GM13977 (cell line): ENCODE results near the gene GTF2E1.

Experiments
- DNase-seq: peaks from one replicate; pipeline ENCODE4 v3.0.0; 2012; ENCODE audit warnings: low spot score
- CTCF ChIP-seq: IDR thresholded peaks from 2 replicates; pipeline ENCODE4 v1.5.1; 2012; ENCODE audit warnings: mild to moderate bottlenecking, control low read depth; ENCODE audit not compliant: insufficient read depth; ENCODE audit errors: extremely low read depth, missing control alignments
- in situ Hi-C: fragments of 300-500 bp; cut with MboI; formaldehyde crosslinking; loops from one replicate; pipeline ENCODE4 v1.12.0; 2022; ENCODE audit warnings: low sequenced_read_pairs, low pct_unique_long_range_greater_than_20kb, mixed read lengths, inconsistent platforms; ENCODE audit not compliant: unreplicated experiment

The GTF2E1 gene

GRCh38 chr3:120800625-120801024 lies 58.1 kb downstream of the GTF2E1 start:
- no peak for TF ChIP-seq CTCF

GRCh38 chr3:120801484-120801883 lies 58.9 kb downstream of the GTF2E1 start:
- in situ Hi-C loops, result no loop called here
- DNase-seq, result no peak
- no peak for TF ChIP-seq CTCF

More at GRCh38 chr3:120800625-120801024, 58.1 kb downstream of the GTF2E1 start:
- no peak for DNase-seq
- in situ Hi-C loops, result no loop called here

GRCh38 chr3:120802916-120803315 lies 60.4 kb downstream of the GTF2E1 start:
- TF ChIP-seq CTCF, result no peak
- DNase-seq, result no peak
- in situ Hi-C loops, result no loop called here

GRCh38 chr3:120816728-120817127 lies 74.2 kb downstream of the GTF2E1 start:
- DNase-seq, result no peak
- in situ Hi-C loops, result no loop called here

GRCh38 chr3:120820748-120821147 lies 78.2 kb downstream of the GTF2E1 start:
- no peak for DNase-seq
- no peak for TF ChIP-seq CTCF
- in situ Hi-C loops, result no loop called here

More at GRCh38 chr3:120816728-120817127, 74.2 kb downstream of the GTF2E1 start:
- no peak for TF ChIP-seq CTCF

- no peak for TF ChIP-seq CTCF
- in situ Hi-C loops, result no loop called here
Measured at GRCh38 chr3:120821426-120821825, 78.9 kb downstream of the GTF2E1 start.

GRCh38 chr3:120823156-120823555 lies 80.6 kb downstream of the GTF2E1 start:
- in situ Hi-C loops, result no loop called here
- no peak for TF ChIP-seq CTCF
- DNase-seq, result no peak

More at GRCh38 chr3:120821426-120821825, 78.9 kb downstream of the GTF2E1 start:
- no peak for DNase-seq
